Activated CD8-positive, alpha-beta memory T cell treated with anti-CD3 and anti-CD28 coated beads for 1 hour (primary cell): Measurements from ENCODE around the gene SLC2A1.

Experiments used
- DNase-seq, 2 donors: peaks; one replicate each; pipeline ENCODE4 v3.0.0-alpha.2; 2020; ENCODE audit warnings: low read depth in 1 of 2; ENCODE audit errors: extremely low read depth in 1 of 2

Gene SLC2A1

GRCh38 chr1:42960566-42961311 lies 2.1 kb upstream of the SLC2A1 start:
- no peak for DNase-seq

- DNase-seq = no peak
These were observed 1.4 kb upstream of the SLC2A1 start for GRCh38 chr1:42960122-42960390.

GRCh38 chr1:42957880-42958487 lies 684 bp downstream of the SLC2A1 start:
- peak in 1 of 2 donors; percentile 44 for DNase-seq

GRCh38 chr1:42957229-42957879 lies 1.3 kb downstream of the SLC2A1 start:
- no peak for DNase-seq

- no peak for DNase-seq
These were observed 1.9 kb downstream of the SLC2A1 start for GRCh38 chr1:42956739-42957138.

GRCh38 chr1:42955311-42956063 lies 3.2 kb downstream of the SLC2A1 start:
- DNase-seq = no peak

- DNase-seq = no peak
These were observed 5.2 kb downstream of the SLC2A1 start for GRCh38 chr1:42953182-42954180.

GRCh38 chr1:42952303-42953001 lies 6.2 kb downstream of the SLC2A1 start:
- no peak for DNase-seq

- no peak for DNase-seq
These were observed 7.1 kb downstream of the SLC2A1 start for GRCh38 chr1:42951588-42951987.

GRCh38 chr1:42950116-42950481 lies 8.6 kb downstream of the SLC2A1 start:
- no peak for DNase-seq

- no peak for DNase-seq
These were observed 9.2 kb downstream of the SLC2A1 start for GRCh38 chr1:42949312-42950115.

GRCh38 chr1:42947965-42948732 lies 10.5 kb downstream of the SLC2A1 start:
- DNase-seq = no peak

- no peak for DNase-seq
These were observed 11.6 kb downstream of the SLC2A1 start for GRCh38 chr1:42947117-42947516.

GRCh38 chr1:42946120-42946898 lies 12.4 kb downstream of the SLC2A1 start:
- no peak for DNase-seq

GRCh38 chr1:42945164-42945563 lies 13.5 kb downstream of the SLC2A1 start:
- no peak for DNase-seq

- no peak for DNase-seq
These were observed 14.3 kb downstream of the SLC2A1 start for GRCh38 chr1:42944246-42944928.

- no peak for DNase-seq
These were observed 14.9 kb downstream of the SLC2A1 start for GRCh38 chr1:42943728-42944127.
